ENCODE data around the gene CNOT3.
"Not testable (repeated sequence)": the region's sequence is repeated elsewhere in the genome, so short reads cannot be mapped to it uniquely, and the experiment has no call there.

The CNOT3 gene

GRCh38 chr19:54169149-54169740 lies 31.7 kb downstream of the CNOT3 start:
- no peak for DNase-seq (ENCODE audit: low read depth in 2 of 2)

GRCh38 chr19:54171736-54172431 lies 34.3 kb downstream of the CNOT3 start:
- DNase-seq (ENCODE audit: low read depth in 2 of 2) = not testable (repeated sequence)

GRCh38 chr19:54172471-54173358 lies 35.2 kb downstream of the CNOT3 start, which contains the start of gene TMC4:
TSS of gene TMC4 (minus strand) at chr19:54173160. CDS start at chr19:54173117, 43 bp downstream.
- no peak for DNase-seq (ENCODE audit: low read depth in 2 of 2)

- DNase-seq (ENCODE audit: low read depth in 2 of 2) = no peak
Observed at GRCh38 chr19:54173359-54173699, 35.8 kb downstream of the CNOT3 start.

GRCh38 chr19:54173951-54174834 lies 36.6 kb downstream of the CNOT3 start:
- DNase-seq (ENCODE audit: low read depth in 2 of 2) = no peak

- DNase-seq (ENCODE audit: low read depth in 2 of 2) = no peak
Observed at GRCh38 chr19:54178581-54179261, 41.2 kb downstream of the CNOT3 start.

- DNase-seq (ENCODE audit: low read depth in 2 of 2) = no peak
Observed at GRCh38 chr19:54179262-54179852, 41.8 kb downstream of the CNOT3 start.

- no peak for DNase-seq (ENCODE audit: low read depth in 2 of 2)
Observed at GRCh38 chr19:54179921-54180461, 42.4 kb downstream of the CNOT3 start.

- no peak for DNase-seq (ENCODE audit: low read depth in 2 of 2)
Observed at GRCh38 chr19:54180691-54181091, 43.1 kb downstream of the CNOT3 start.

- not testable (repeated sequence) for DNase-seq (ENCODE audit: low read depth in 2 of 2)
Observed at GRCh38 chr19:54181894-54182293, 44.3 kb downstream of the CNOT3 start.

GRCh38 chr19:54183431-54183830 lies 45.9 kb downstream of the CNOT3 start:
- no peak for DNase-seq (ENCODE audit: low read depth in 2 of 2)

GRCh38 chr19:54186351-54186750 lies 48.8 kb downstream of the CNOT3 start:
- DNase-seq (ENCODE audit: low read depth in 2 of 2) = no peak

GRCh38 chr19:54186934-54187381 lies 49.4 kb downstream of the CNOT3 start:
- no peak for DNase-seq (ENCODE audit: low read depth in 2 of 2)

- DNase-seq (ENCODE audit: low read depth in 2 of 2) = no peak
Observed at GRCh38 chr19:54188215-54188871, 50.8 kb downstream of the CNOT3 start.

- no peak for DNase-seq (ENCODE audit: low read depth in 2 of 2)
Observed at GRCh38 chr19:54189145-54189734, 51.7 kb downstream of the CNOT3 start, which contains the start of gene MBOAT7. TSS of gene MBOAT7 (minus strand) at chr19:54189580. CDS start at chr19:54188508, 1,072 bp downstream.

GRCh38 chr19:54189735-54190502 lies 52.4 kb downstream of the CNOT3 start:
- peak; percentile 100 for DNase-seq (ENCODE audit: low read depth in 2 of 2)

GRCh38 chr19:54190503-54191010 lies 53.0 kb downstream of the CNOT3 start:
- peak; percentile 99 to 100 for DNase-seq (ENCODE audit: low read depth in 2 of 2)
